AG09309 (cell line): ENCODE results near the gene PFDN1.

Experiments
- DNase-seq: peaks from one replicate; pipeline ENCODE4 v3.0.0-alpha.2; 2010; ENCODE audit warnings: low read depth
- H3K4me3 ChIP-seq: 2 replicates; pipeline ENCODE4 v1.5.1; 2011; ENCODE audit warnings: mild to moderate bottlenecking, low read depth, low read length, moderate library complexity; ENCODE audit not compliant: control insufficient read depth
- TF ChIP-seq, protein P1 (sequence below): IDR thresholded peaks from 2 replicates; pipeline ENCODE4 v1.5.1; 2011; ENCODE audit warnings: mild to moderate bottlenecking, low read depth, low read length, inconsistent platforms; ENCODE audit not compliant: insufficient read depth, control insufficient read depth; ENCODE audit errors: missing control alignments

PFDN1 gene

DNA sequence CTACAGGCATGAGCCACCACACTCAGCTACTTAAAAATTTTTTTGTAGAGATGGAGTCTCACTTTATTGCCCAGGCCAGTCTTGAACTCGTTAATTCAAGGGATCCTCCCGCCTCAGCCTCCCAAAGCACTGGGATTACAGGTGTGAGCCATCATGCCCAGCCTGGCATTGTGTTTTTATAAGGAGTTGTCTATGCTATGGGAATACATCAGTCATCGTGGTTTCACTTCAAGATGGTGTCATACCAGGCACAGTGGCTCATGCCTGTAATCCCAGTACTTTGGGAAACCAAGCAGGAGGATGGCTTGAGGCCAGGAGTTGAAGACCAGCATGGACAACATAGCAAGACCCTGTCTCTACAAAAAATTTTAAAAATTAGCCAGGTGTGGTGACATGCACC is 78.2 kb downstream of the PFDN1 start:
- H3K4me3 ChIP-seq, result no peak overlapping the region
- DNase-seq, result no peak
- TF ChIP-seq, protein P1, sequence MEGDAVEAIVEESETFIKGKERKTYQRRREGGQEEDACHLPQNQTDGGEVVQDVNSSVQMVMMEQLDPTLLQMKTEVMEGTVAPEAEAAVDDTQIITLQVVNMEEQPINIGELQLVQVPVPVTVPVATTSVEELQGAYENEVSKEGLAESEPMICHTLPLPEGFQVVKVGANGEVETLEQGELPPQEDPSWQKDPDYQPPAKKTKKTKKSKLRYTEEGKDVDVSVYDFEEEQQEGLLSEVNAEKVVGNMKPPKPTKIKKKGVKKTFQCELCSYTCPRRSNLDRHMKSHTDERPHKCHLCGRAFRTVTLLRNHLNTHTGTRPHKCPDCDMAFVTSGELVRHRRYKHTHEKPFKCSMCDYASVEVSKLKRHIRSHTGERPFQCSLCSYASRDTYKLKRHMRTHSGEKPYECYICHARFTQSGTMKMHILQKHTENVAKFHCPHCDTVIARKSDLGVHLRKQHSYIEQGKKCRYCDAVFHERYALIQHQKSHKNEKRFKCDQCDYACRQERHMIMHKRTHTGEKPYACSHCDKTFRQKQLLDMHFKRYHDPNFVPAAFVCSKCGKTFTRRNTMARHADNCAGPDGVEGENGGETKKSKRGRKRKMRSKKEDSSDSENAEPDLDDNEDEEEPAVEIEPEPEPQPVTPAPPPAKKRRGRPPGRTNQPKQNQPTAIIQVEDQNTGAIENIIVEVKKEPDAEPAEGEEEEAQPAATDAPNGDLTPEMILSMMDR, result no peak

DNA sequence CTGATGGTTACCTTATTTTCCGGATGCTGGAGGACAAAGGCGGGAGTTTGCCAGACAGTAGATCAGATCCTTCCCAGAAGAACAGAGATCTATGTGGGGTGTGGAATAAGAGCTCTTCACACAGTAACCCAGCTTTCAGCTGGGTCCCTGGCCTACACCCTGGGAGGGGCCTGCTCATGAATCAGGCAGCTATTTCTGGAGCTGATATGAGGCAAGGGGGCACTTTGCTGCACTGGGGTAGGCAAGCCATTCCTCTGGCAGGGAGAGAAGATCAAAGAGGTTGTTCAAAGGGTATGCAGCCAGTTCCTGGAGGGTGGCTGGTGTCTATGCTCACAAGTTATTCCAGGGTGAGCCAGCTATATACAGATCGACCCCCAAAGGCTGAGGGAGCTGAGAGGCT is 79.3 kb downstream of the PFDN1 start:
- DNase-seq, result no peak
- TF ChIP-seq, protein P1, result no peak
- H3K4me3 ChIP-seq, result no peak overlapping the region

DNA sequence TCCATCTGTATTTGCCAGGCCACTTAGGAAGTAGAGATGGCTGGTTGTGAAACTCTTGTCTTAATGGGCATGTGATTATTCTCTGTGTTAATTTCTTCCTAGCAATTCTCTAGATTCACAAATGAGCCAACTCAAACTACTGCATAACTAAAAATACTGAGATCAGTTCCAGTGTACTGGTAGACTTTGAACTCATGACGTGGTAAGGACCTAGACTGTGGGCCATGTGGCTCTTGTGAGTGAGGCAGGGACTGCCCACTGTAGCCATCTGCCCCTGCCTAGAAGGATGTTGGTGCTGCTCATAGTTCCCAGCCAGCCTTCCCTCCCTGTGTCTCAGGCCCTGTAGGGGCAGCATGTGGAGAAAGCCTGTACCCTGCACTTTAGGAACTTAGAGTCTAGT is 80.5 kb downstream of the PFDN1 start:
- TF ChIP-seq, protein P1, result no peak
- DNase-seq, result no peak
- no peak overlapping the region for H3K4me3 ChIP-seq

DNA sequence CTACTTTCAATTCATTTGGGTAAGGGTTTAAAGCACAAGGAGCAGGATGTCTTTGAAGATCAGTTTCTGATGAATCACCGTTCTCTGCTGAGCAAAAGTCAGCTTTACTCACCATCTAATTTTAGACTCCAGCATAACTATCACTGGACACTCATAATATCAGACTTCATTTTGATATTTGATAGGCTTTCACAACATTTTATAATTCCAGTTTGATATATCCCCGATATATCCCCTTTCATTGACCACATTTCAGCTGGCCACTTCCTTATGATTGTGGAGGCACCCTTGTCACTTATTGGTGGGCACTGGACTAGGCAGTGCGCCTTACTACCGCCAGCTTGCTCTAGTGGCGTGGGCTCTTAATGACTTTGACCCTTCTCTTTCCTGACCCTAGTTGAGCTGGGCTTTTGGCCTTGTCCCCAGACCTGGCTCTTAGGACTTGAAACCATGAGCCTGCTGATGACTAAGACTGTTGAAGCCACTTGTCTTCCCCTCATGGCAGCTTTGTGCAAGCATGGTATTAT is 81.1 kb downstream of the PFDN1 start:
- DNase-seq, result peak; percentile 35
- H3K4me3 ChIP-seq, result no peak overlapping the region
- TF ChIP-seq, protein P1, result no peak

DNA sequence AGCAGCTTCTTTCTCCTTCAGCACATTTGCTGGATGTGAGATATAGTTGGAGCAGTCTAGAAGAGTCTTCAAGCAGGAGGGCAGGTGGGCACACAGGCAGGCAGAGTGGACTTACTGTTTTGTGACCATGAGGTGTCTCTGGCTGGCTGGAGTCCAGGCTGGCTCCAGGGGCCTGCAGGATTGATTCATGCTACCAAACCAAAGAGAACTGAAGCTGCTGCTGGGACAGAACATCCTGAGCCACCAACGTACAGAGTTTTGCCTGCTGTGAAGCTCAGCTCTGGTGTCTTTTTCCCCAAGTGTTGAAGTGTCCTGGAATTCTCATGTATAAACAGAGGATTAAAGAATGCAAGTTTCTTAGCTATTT is 82.2 kb downstream of the PFDN1 start:
- no peak overlapping the region for H3K4me3 ChIP-seq
- no peak for DNase-seq
- TF ChIP-seq, protein P1, result no peak

DNA sequence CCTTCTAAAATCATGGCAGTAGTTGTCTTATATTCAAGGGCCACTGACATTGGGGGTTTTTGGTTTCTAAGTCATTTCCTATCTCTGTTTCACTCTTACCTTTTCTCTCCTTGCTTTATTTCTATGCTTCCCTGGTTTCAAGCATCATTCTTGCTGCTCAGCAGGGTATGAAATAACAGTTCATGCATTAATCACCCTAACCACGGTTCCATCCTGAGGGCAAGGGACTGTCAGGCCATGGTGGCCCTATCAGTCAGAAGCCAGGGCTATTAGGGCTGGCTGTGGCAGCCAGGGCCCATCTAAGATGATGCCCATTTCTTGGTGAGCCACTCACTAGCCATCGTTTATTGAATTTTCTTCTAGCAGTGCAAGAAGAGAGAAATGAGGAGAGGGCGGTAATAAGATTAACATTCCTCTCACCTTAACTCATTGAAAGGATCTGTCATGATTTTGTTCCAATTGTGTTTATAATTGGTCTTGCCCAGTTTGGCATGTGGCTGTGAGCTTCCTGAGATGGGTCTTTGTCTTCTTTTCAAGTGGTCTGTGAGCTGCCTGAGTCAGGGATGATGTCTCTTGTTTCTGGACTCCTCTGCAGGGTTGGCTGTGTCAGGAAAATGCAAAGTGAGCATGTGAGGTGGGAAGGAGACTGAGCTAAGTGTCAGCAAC is 82.7 kb downstream of the PFDN1 start:
- TF ChIP-seq, protein P1, result no peak
- H3K4me3 ChIP-seq, result no peak overlapping the region
- DNase-seq, result no peak
